Colonic mucosa (tissue), 4 donors: ENCODE measurements around the gene TIMM9. TPM values are rescaled to one million over a fixed set of nuclear protein-coding genes. Genes with fewer than 3 reads are reported as not detected.
"Not testable (repeated sequence)": the region's sequence is repeated elsewhere in the genome, so short reads cannot be mapped to it uniquely, and the experiment has no call there.

ENCODE experiments used
- DNase-seq: peaks from one replicate; pipeline ENCODE4 v3.0.0-alpha.2; 2020
- H3K27ac ChIP-seq: fragments of 200-600 bp; one replicate; pipeline ENCODE4 v1.8.0; 2021
- H3K27me3 ChIP-seq: fragments of 200-600 bp; one replicate; pipeline ENCODE4 v1.8.0; 2021
- H3K36me3 ChIP-seq: fragments of 200-600 bp; one replicate; pipeline ENCODE4 v1.8.0; 2021
- H3K4me1 ChIP-seq: fragments of 200-600 bp; one replicate; pipeline ENCODE4 v1.8.0; 2021; ENCODE audit warnings: mild to moderate bottlenecking
- H3K4me3 ChIP-seq: fragments of 200-600 bp; one replicate; pipeline ENCODE4 v1.8.0; 2021
- H3K9ac ChIP-seq, 2 donors: one replicate each; pipeline ENCODE4 v1.7.0; 2013; ENCODE audit warnings: control low read depth in 2 of 2, low read depth in 2 of 2, low read length in 2 of 2
- H3K9me3 ChIP-seq: fragments of 200-600 bp; one replicate; pipeline ENCODE4 v1.8.0; 2021
- CTCF ChIP-seq: fragments of 200-600 bp; IDR thresholded peaks from one replicate; pipeline ENCODE4 v1.8.0; 2022; ENCODE audit warnings: antibody characterized with exemption, mild to moderate bottlenecking
- intact Hi-C: fragments of 100-400 bp; cut with DNase I; formaldehyde crosslinking; loops from one replicate; pipeline ENCODE4 v1.14.1; 2022
- total RNA-seq, 2 donors: library from RNA; stranded (reverse); fragmentation: NEBNext Ultra II Directional in 1 of 2; extraction: Animal tissue kit (Norgen Biotek cat#: 25700) in 1 of 2; gene quantifications; one replicate each; pipeline ENCODE4 v1.2.1, GENCODE V29; 2021
- donor health status: healthy.
- donor health status: DM: no; HTN: no; CAD: no.
- donor health status: DM: no; HTN: no; CAD: no.

Gene TIMM9
- total RNA-seq, 2 donors from 2014 or later, result 20.9 to 28.4 TPM

GRCh38 chr14:58444627-58445026 is 17.3 kb upstream of the TIMM9 start:
- peaks cover 10% of the 10 kb centered on the region for H3K36me3 ChIP-seq
- H3K9ac ChIP-seq, result no peak overlapping the region

GRCh38 chr14:58439476-58439875 is 12.1 kb upstream of the TIMM9 start:
- Histone ChIP-seq H3K27ac (no peak overlapping the region), H3K4me1 (no peaks in the 10 kb centered on the region), H3K9ac (no peak overlapping the region), H3K4me3 (no peak overlapping the region), H3K36me3 (peaks cover 10% of the 10 kb centered on the region), H3K9me3 (no peaks in the 10 kb centered on the region), H3K27me3 (no peaks in the 10 kb centered on the region)
- no peak for DNase-seq
- intact Hi-C loops, result no loop called here
- no peak for TF ChIP-seq CTCF

More at GRCh38 chr14:58444627-58445026, 17.3 kb upstream of the TIMM9 start:
- Histone ChIP-seq H3K27ac (no peak overlapping the region), H3K4me3 (no peak overlapping the region), H3K9me3 (no peaks in the 10 kb centered on the region), H3K4me1 (no peaks in the 10 kb centered on the region), H3K27me3 (no peaks in the 10 kb centered on the region)
- intact Hi-C loops, result no loop called here
- no peak for TF ChIP-seq CTCF
- DNase-seq, result no peak

GRCh38 chr14:58430156-58430555 is 2.8 kb upstream of the TIMM9 start:
- Histone ChIP-seq H3K27ac (no peak overlapping the region), H3K9ac (no peak overlapping the region), H3K4me3 (no peak overlapping the region), H3K36me3 (no peaks in the 10 kb centered on the region), H3K27me3 (no peaks in the 10 kb centered on the region), H3K4me1 (peaks cover 10% of the 10 kb centered on the region), H3K9me3 (no peaks in the 10 kb centered on the region)
- no peak for TF ChIP-seq CTCF
- DNase-seq, result no peak
- intact Hi-C loops, result no loop called here

GRCh38 chr14:58428118-58428683 is 870 bp upstream of the TIMM9 start:
- Histone ChIP-seq H3K4me3 (peak overlapping the region; percentile 87), H3K27me3 (no peaks in the 10 kb centered on the region), H3K4me1 (peaks cover 10% of the 10 kb centered on the region), H3K9ac (peak overlapping the region; percentile 68 to 94), H3K9me3 (no peaks in the 10 kb centered on the region), H3K27ac (peak overlapping the region; percentile 83), H3K36me3 (no peaks in the 10 kb centered on the region)
- peak; percentile 43 for DNase-seq
- no peak for TF ChIP-seq CTCF
- intact Hi-C loops, result no loop called here

GRCh38 chr14:58426670-58427280 is 556 bp downstream of the TIMM9 start:
- H3K4me1 ChIP-seq, result peaks cover 10% of the 10 kb centered on the region
- DNase-seq, result peak; percentile 67
- peak overlapping the region; percentile 83 for H3K27ac ChIP-seq
- intact Hi-C loops, result no loop called here
- H3K4me3 ChIP-seq, result peak overlapping the region; percentile 87
- peak overlapping the region; percentile 75 to 94 for H3K9ac ChIP-seq
- no peaks in the 10 kb centered on the region for H3K9me3 ChIP-seq
- no peaks in the 10 kb centered on the region for H3K36me3 ChIP-seq
- no peak for TF ChIP-seq CTCF
- H3K27me3 ChIP-seq, result no peaks in the 10 kb centered on the region

- H3K27me3 ChIP-seq, intact Hi-C loops, H3K9ac ChIP-seq, DNase-seq, H3K36me3 ChIP-seq, H3K4me3 ChIP-seq, H3K27ac ChIP-seq, H3K9me3 ChIP-seq, H3K4me1 ChIP-seq: not testable (repeated sequence)
Measured at GRCh38 chr14:58416934-58417333, 10.4 kb downstream of the TIMM9 start.
